ENCODE results near the gene SIRT3.

The SIRT3 gene

DNA sequence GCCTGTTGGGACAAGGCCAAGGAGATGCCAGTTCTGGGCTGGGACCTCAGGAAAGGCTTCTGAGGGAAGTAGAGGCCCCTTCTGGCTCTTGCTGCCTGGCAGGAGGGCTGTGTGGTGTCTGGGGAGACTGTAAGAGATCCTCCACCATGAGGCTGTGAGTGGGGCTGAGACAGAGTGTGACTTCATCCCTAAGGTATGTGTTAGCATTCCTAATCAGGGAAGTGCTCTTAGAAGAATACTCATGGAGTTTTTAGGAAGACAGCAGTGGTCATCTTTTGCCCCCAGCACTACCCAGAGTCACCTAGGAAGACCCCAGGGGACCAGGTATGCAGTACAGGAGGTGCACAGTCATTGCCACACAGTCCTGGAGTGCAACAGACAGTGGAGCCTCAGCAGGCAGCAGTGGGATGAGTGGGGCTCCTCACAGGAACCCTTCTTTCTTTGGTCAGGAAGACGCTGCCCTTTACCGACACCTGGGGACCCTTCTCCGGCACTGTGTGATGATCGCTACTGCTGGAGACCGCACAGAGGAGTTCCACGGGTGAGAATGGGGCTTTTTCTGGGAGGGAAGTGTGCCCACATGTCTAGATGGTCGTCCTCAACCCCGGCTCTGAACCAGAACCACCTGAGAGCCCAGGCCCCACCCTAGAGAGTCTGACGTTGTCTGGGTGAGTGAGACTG is 25.9 kb downstream of the SIRT3 start:
- Mint-ChIP-seq H3K36me3 (peaks cover 28 to 64% of the 10 kb centered on the region in 2 donors), H3K27ac (peak overlapping the region; percentile 73), H3K4me1 (peaks cover 23 to 46% of the 10 kb centered on the region in 2 donors), H3K9me3 (no peaks in the 10 kb centered on the region), H3K4me3 (peak overlapping the region; percentile 92 to 95), H3K27me3 (no peaks in the 10 kb centered on the region)
- no peak for DNase-seq
- no peak for ATAC-seq (replicated peaks)

DNA sequence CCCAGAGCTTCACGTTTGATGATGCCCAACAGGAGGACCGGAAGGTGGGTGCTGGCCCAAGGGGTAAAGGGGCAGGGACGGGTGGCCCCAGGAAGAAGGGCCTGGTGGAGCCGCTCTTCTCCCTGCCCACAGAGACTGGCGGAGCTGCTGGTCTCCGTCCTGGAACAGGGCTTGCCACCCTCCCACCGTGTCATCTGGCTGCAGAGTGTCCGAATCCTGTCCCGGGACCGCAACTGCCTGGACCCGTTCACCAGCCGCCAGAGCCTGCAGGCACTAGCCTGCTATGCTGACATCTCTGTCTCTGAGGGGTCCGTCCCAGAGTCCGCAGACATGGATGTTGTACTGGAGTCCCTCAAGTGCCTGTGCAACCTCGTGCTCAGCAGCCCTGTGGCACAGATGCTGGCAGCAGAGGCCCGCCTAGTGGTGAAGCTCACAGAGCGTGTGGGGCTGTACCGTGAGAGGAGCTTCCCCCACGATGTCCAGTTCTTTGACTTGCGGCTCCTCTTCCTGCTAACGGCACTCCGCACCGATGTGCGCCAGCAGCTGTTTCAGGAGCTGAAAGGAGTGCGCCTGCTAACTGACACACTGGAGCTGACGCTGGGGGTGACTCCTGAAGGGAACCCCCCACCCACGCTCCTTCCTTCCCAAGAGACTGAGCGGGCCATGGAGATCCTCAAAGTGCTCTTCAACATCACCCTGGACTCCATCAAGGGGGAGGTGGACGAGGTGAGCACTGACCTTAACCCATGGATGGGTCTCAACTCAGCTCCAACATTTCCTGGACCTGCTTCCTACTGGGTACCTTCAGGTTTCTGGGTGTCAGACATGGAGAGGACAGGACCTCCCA is 26.6 kb downstream of the SIRT3 start:
- Mint-ChIP-seq H3K36me3 (peaks cover 28 to 60% of the 10 kb centered on the region in 2 donors), H3K4me3 (peak overlapping the region; percentile 92 to 95), H3K27ac (peak overlapping the region; percentile 98), H3K9me3 (no peaks in the 10 kb centered on the region), H3K27me3 (no peaks in the 10 kb centered on the region), H3K4me1 (peaks cover 23 to 48% of the 10 kb centered on the region in 2 donors)
- no peak for DNase-seq
- ATAC-seq (replicated peaks): no peak

DNA sequence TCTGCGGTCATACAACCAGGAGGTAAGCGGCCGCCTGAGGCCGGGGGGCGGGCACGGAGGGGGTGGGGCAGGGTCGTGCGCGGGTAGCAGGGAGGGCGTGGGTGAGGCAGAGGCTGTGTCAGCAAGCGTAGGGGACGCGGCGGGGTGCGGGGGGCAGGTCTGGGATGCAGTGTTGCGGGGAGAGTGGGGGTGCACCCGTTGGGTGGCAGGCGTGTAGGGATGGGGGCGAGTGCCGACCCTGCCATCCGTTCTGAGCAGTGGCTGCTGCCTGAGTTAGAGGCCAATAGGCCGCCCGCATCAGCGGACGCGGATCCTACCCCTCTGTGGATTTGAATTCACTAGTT is 27.3 kb downstream of the SIRT3 start:
- DNase-seq (no peak), ATAC-seq (replicated peaks) (peak in 1 of 2 donors; percentile 3)
- H3K27ac Mint-ChIP-seq: peak overlapping the region; percentile 98
- H3K27me3 Mint-ChIP-seq: no peaks in the 10 kb centered on the region
- peaks cover 27 to 51% of the 10 kb centered on the region in 2 donors for H3K4me1 Mint-ChIP-seq
- H3K9me3 Mint-ChIP-seq: no peaks in the 10 kb centered on the region
- H3K4me3 Mint-ChIP-seq: peak overlapping the region; percentile 92 to 95
- peaks cover 28 to 59% of the 10 kb centered on the region in 2 donors for H3K36me3 Mint-ChIP-seq

DNA sequence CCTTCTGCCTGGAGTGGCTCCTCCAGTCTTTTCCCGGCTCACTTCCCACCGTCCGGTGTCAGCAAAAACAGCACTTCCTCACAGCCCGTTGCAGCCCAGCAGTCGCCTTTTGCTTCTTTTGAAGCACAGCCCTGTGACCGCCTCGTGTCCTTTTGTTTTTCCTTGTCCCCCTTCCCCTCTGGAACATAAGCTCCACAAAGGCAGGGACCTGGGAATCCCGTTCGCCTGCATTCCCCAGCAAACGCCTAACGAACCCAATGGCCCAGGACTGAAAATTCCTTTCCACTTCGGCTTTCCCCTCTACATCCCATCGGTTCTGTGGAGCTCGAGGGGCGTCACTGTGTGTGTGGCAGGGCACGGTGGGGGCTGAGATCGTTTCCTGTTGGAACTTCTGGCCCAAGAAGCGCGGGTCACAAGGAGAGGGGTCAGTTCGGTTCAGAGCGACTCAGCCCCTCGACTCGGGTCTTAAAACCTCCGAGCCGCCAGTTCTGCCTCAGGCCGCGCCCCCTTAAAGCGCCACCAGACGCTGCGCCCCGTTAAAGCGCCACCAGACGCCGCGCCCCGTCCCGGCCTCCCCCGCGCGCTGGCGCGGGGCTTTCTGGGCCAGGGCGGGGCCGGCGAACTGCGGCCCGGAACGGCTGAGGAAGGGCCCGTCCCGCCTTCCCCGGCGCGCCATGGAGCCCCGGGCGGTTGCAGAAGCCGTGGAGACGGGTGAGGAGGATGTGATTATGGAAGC is 27.8 kb downstream of the SIRT3 start:
- Mint-ChIP-seq H3K9me3 (no peaks in the 10 kb centered on the region), H3K4me3 (peak overlapping the region; percentile 92 to 95), H3K36me3 (peaks cover 30 to 62% of the 10 kb centered on the region in 2 donors), H3K27ac (peak overlapping the region; percentile 98), H3K27me3 (no peaks in the 10 kb centered on the region), H3K4me1 (peaks cover 31 to 55% of the 10 kb centered on the region in 2 donors)
- DNase-seq (peak; percentile 78), ATAC-seq (replicated peaks) (peak; percentile 72 to 73)

DNA sequence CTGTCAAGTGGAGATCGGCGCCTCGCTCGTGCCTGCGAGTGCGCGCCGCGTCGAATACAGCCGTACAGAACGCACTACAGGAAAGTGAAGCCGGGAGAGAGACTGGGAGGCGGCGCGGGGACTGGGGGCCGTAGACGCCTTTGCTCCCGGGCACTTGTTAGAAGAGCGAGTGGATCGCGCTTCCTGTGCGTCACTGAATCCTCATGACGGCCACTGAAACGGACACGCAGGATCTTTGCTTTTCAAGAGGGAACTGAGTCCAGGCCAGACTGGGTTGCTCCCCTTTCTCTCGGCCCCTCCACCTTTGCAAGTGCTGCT is 28.3 kb downstream of the SIRT3 start:
- peak overlapping the region; percentile 92 to 95 for H3K4me3 Mint-ChIP-seq
- peaks cover 30 to 62% of the 10 kb centered on the region in 2 donors for H3K36me3 Mint-ChIP-seq
- ATAC-seq (replicated peaks): peak; percentile 14 to 21
- H3K27me3 Mint-ChIP-seq: no peaks in the 10 kb centered on the region
- no peak for DNase-seq
- H3K4me1 Mint-ChIP-seq: peaks cover 32 to 56% of the 10 kb centered on the region in 2 donors
- peak overlapping the region; percentile 98 for H3K27ac Mint-ChIP-seq
- H3K9me3 Mint-ChIP-seq: no peaks in the 10 kb centered on the region

DNA sequence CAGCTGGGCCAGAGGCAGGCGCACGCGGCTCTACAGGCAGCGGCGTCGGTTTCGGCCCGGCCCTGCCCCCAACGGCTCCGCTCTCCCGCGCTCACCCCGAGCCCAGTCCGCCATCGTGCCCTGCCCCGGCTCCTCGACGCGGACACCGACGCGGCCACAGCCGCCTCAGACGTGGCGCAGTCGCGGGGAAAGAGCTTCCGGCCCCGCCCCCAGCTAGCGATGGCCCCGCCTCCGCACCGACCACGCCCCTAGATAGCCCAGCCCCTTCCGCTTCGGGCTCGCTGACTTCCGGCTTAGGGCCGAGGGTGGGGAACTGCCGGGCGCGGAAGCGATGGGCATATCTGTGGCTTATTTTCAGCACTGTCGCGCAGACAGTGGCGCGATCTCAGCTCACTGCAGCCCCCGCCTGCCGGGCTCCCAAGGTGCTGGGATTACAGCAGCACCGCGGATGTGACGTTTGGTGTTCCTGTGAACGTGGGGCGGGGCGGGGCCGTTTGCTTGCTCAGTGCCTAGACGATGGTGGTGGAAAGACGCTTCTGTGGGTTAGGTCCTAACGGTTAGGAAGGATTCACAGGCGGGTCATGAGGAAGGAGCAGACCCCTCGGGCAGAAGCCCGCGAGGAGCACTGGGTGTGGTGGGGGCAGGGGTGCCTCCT is 28.8 kb downstream of the SIRT3 start, which contains the start of the genes BET1L and RIC8A:
BET1L (minus strand) TSS at position 192 of the 655 bp plus-strand sequence; CDS start at position 114, 78 bp downstream.
RIC8A (plus strand) TSS at position 501 of the 655 bp plus-strand sequence. CDS start 1,147 bp downstream, outside the sequence.
- no peaks in the 10 kb centered on the region for H3K27me3 Mint-ChIP-seq
- peaks cover 36 to 61% of the 10 kb centered on the region in 2 donors for H3K4me1 Mint-ChIP-seq
- DNase-seq (peak; percentile 98), ATAC-seq (replicated peaks) (peak; percentile 78 to 85)
- peak within 1 kb of the TSS; percentile 98 for H3K27ac Mint-ChIP-seq
- H3K36me3 Mint-ChIP-seq: peaks cover 31 to 62% of the 10 kb centered on the region in 2 donors
- H3K4me3 Mint-ChIP-seq: peak within 1 kb of the TSS; percentile 92 to 95
- H3K9me3 Mint-ChIP-seq: no peaks in the 10 kb centered on the region

DNA sequence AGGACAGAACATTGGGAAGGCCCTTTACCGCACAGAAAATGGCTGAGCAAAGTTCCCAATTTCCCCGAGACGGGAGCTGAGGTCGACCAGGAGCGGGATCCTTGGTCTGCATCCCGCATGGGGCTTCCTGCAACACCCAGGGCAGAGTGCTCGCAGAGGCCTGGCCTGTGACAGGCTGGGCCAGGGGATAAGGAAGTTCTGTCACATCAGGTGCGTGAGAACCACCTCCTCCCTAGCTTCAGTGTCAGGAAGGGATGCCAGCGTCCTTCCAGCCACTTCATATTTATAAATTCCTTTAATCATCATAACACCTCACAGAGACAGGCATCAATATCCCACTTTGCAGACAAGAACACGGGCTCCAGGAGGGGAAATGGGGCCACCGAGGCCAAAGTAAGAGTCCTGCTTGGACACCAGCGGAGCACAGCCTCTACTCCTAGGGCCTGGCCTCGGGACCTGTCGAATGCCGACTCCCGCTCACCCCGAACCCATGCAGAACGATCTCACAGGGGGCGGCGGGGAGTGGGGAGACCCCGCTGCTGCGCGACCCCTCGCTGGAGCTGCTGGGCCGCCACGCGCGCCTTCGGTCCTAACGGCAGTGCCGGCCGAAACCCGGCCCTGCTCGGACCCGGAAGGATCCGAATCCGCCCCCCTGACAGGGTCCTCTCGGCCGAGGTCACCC is 29.5 kb downstream of the SIRT3 start:
- peaks cover 30 to 61% of the 10 kb centered on the region in 2 donors for H3K36me3 Mint-ChIP-seq
- no peak for DNase-seq
- H3K27ac Mint-ChIP-seq: peak overlapping the region; percentile 98
- peak; percentile 1 to 3 for ATAC-seq (replicated peaks)
- peaks cover 40 to 64% of the 10 kb centered on the region in 2 donors for H3K4me1 Mint-ChIP-seq
- no peaks in the 10 kb centered on the region for H3K27me3 Mint-ChIP-seq
- H3K4me3 Mint-ChIP-seq: peak overlapping the region; percentile 92 to 95
- H3K9me3 Mint-ChIP-seq: no peaks in the 10 kb centered on the region

DNA sequence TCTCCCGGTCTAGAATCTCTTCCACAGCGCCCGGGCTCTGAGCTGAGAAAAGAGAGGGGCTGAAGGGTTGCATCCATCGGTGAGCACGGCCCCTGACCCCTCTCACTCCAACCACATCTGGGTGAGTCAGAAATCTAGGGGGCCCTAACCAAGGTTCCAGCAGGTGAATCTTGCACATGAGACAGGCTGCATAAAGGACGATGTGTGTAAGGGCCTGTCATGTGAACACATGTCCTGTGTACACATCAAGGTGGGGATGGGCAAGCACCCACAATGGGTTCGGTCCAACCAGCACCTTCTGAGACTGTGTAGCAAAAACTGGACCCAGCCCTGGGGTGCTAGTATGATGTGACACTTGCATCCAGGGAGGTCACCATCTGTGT is 30.1 kb downstream of the SIRT3 start:
- Mint-ChIP-seq H3K36me3 (peaks cover 26 to 54% of the 10 kb centered on the region in 2 donors), H3K9me3 (no peaks in the 10 kb centered on the region), H3K4me1 (peaks cover 38 to 63% of the 10 kb centered on the region in 2 donors), H3K27me3 (no peaks in the 10 kb centered on the region), H3K4me3 (peak overlapping the region; percentile 92 to 95), H3K27ac (peak overlapping the region; percentile 98)
- DNase-seq: no peak
- ATAC-seq (replicated peaks): no peak

DNA sequence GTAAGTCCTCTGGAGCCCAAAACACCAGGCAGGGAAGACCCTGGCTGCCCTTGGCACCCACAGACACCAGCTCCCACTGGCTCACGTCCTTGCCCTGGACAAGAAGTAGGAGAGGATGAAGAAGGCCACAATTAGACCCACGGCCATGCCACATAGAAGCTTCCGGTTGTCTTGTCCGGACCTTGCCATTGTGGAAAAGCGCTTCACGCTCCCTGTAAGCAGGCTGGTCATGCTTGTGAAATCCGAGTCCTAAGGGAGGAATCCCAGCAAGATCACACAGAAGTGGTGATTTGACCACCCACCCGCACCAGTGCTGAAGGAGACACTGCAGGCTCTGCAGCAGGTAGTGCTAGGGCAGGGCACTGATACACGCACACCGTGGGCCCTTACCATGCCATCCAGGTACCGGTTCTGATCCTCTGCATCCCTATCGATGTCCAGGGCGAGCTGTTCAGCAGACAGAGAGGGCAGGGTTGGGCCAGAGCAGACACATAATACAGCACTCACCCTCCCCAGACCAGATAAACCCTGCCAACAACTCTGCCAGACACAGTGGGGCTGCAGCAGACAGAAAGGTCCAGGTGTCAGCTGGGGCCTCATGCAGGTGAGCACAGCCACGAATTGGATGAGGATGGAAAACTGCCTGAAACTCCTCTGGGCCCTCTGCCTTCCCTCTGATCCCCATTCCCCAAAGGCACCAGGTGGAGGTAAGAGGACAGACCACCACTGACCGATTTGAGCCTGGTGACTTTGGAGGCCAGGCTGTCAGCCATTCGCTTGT is 30.7 kb downstream of the SIRT3 start:
- no peak for ATAC-seq (replicated peaks)
- peaks cover 38 to 65% of the 10 kb centered on the region in 2 donors for H3K4me1 Mint-ChIP-seq
- peaks cover 28 to 51% of the 10 kb centered on the region in 2 donors for H3K36me3 Mint-ChIP-seq
- no peaks in the 10 kb centered on the region for H3K9me3 Mint-ChIP-seq
- H3K4me3 Mint-ChIP-seq: peak overlapping the region; percentile 92 to 95
- H3K27ac Mint-ChIP-seq: peak overlapping the region; percentile 20
- no peak for DNase-seq
- no peaks in the 10 kb centered on the region for H3K27me3 Mint-ChIP-seq

DNA sequence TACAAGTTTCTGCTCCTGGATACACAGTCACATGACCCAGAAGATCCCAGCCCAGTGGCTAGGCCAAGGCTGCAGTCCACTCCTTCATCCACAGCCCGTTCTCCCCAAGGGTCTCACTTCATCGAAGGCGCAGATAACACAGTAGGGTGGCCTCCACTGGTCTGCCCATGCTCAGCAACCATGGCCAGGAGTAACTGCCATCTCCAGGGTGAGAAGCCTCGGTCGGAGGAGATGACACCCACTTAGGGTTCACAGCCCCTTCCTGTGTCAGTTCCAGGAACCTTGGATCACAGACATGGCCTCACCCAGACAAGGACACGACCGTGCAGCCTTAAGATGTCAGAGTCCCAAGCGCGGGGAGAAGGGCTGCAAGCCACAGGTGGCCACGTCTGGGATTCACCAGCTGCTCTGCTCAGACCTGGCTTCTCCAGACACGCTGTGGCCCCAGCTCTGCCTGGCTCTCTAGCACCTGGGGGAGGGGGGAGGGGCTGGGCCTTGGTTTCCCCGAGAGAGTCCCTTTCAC is 31.5 kb downstream of the SIRT3 start:
- Mint-ChIP-seq H3K36me3 (peaks cover 23 to 44% of the 10 kb centered on the region in 2 donors), H3K27me3 (no peaks in the 10 kb centered on the region), H3K4me3 (no peak overlapping the region), H3K4me1 (peaks cover 31 to 57% of the 10 kb centered on the region in 2 donors), H3K9me3 (no peaks in the 10 kb centered on the region), H3K27ac (no peak overlapping the region)
- DNase-seq: no peak
- ATAC-seq (replicated peaks): no peak

DNA sequence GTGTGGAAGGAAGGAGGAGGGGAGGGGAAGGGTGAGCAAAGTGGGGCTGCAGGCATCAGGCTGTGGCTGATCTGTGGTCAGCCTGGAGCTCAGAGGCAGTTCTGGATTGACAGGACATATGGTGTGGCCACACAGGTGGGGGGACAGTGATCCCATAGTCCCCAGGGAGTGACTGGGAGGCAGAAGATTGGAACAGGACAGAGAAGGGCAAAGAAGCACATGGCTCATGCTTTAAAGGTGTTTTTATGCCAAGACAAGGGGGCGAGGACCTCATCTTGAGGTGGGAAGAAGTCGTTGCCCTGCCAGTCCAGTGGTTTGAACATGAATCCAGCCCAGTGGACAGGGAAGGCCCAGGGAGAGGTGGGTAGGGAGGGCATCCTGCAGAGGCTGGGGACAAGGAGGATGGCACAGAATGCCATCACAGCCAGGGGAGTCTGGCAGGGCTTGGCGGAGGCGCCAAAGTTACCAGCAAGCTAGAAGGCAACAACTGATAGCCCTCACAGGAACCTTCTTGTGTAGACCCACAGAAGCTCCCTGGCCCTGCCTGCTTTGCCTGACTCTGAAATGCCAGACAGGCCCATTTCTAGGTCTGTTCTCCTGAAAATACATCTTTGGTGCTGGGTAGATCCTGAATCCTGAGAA is 32.1 kb downstream of the SIRT3 start:
- H3K36me3 Mint-ChIP-seq: peaks cover 20 to 43% of the 10 kb centered on the region in 2 donors
- ATAC-seq (replicated peaks): no peak
- H3K9me3 Mint-ChIP-seq: no peaks in the 10 kb centered on the region
- H3K4me1 Mint-ChIP-seq: peaks cover 29 to 51% of the 10 kb centered on the region in 2 donors
- no peak overlapping the region for H3K4me3 Mint-ChIP-seq
- peak overlapping the region; percentile 82 for H3K27ac Mint-ChIP-seq
- no peaks in the 10 kb centered on the region for H3K27me3 Mint-ChIP-seq
- DNase-seq: no peak

Data from stimulated activated naive B cell treated with anti-CD40 and anti-IgM and Interleukin-4, amounts not matched to agents 10 μg/mL and 1 μg/mL and 100 μg/mL, for 72 hours (primary cell).